Epidermal melanocyte (primary cell): ENCODE results near the gene KIF5C.
A peak's percentile ranks its signal among the peaks of the same experiment; 100 is the strongest.
"Not testable (repeated sequence)": the region's sequence is repeated elsewhere in the genome, so short reads cannot be mapped to it uniquely, and the experiment has no call there.

Experiments
- DNase-seq: peaks from one replicate; pipeline ENCODE4 v3.0.0; 2011; ENCODE audit warnings: low spot score; ENCODE audit not compliant: insufficient read length

KIF5C gene

DNA sequence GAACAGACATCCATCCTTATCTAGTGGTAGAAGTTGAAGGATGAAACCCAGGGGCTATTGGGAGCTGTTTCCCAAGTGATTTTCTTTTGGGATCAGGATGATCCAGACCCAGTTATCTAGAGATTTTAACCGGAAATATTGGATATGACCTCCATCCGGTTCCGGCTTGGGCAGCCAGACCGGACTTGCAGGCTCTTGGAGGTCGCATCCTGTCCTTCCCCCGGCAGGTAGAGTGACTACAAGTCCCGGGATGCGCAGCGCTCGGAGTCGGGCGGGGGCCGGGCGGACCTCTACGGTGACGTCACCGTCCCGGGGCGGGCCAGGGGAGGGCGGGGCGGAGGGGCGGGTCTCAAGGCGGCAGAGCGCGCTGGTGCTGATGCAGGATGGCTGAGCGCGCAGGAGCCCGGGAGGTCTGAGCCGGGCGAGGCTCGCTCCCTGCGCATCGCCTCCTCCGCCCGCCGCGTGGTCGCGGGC lies at the start of gene KIF5C:
TSS of gene KIF5C (plus strand) at position 360 of the 474 bp plus-strand sequence. CDS start 391 bp downstream, outside the sequence.
- DNase-seq: peak; percentile 78

DNA sequence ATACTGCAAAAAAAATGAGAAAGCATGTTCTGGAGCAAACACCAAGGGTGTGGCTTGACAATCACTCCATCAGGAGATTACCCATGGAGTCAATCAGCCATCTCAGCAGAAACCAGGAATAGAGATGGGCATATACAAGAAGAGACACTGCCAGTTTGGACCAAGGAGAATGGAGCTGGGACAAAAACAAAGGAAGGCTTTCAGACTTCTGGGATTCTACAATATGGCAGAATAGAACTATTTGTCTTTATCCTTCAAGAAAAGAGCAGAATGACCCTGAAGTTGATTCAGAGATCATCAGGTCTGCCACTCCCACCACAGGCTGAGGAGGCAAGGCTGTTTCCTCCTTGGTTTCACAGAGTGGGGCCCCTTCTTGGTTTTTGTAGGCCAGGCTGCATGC lies 48.2 kb upstream of the KIF5C start:
- no peak for DNase-seq

DNA sequence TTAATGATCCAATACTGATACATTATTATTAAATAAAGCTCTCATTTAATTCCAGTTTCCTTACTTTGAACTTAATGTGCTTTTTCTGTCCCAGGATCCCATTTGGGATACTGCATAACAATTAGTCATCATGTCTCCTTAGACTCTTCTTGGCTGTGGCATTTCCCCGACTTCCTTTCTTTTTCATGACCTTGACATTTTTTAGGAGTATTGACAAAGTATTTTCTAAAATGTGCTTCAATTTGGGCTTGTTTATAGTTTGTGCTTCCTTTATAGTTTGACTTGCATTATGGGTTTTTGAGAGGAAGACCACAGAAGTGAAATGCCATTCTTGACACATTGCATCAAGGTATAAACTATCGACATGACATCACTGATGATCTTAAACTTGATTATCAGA lies 46.1 kb upstream of the KIF5C start:
- no peak for DNase-seq

DNA sequence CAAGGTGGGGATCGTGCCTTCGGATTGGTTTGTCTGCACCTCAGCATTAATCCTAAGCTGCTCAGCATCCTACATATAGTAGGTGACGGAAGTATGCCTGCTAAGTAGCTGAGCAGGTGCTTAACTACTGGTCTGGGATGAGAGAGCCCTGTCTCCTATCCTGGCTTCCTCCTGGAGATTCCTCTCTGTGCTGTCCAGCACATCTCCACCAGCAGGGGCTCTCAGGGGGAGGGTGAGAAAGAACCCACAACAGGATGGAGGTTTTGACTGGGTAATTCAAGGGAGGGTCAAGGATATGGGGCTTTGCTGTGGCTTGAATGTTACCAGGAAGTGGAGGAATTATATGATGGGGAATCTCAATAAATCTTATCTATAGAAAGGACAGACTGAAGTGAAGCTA lies 45.4 kb upstream of the KIF5C start:
- no peak for DNase-seq

DNA sequence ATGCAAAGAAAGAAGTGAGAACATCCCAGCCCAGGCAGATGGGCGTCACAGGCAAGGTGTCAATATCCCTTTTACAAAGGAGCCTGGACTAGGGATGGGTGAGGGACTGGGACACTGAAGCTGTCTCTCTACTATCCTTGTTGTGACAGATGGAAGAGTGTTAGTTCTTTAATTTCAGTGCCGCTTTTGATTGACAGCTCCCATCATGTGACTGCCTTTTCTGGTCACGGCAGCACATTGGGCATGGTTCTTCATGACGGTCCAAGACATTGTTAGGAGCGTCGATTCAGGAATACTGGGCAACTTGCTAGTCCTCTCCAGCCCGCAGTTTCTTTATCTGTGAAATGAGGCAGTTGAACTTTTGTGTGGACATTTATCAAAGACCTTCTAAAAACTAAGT lies 42.4 kb upstream of the KIF5C start:
- no peak for DNase-seq

DNA sequence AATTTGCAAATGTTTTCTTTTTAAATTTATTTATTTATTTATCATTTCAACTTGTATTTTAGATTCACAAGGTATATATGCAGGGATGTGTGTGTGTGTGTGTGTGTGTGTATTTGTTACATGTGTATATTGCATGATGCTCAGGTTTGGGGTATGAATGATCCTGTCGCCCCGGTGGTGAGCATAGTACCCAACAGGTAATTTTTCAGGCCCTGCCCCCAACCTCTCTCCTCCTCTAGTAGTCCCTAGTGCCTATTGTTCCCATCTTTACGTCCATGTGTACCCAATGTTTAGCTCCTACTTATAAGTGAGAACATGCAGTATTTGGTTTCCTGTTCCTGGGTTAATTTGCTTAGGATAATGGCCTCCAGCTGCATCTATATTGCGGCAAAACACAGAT lies 33.0 kb upstream of the KIF5C start:
- DNase-seq: no peak

DNA sequence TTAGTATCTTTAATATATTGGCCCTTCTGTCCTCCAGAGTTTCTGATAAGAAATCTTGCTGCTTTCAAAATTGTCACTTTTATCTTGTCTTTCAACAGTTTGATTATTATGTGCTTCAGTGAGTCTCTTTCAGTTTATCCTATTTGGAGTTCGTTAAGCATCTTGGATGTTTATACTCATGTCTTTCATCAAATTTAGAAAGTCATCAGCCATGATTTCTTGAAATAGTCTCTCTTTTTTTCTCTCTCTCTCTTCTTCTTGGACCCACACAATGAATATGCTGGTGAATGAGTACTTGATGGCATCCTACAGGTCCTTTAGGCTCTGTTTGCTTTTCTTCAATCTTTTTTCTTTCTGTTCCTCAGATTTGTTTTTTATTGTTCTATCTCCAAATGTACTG lies 26.9 kb upstream of the KIF5C start:
- no peak for DNase-seq

DNA sequence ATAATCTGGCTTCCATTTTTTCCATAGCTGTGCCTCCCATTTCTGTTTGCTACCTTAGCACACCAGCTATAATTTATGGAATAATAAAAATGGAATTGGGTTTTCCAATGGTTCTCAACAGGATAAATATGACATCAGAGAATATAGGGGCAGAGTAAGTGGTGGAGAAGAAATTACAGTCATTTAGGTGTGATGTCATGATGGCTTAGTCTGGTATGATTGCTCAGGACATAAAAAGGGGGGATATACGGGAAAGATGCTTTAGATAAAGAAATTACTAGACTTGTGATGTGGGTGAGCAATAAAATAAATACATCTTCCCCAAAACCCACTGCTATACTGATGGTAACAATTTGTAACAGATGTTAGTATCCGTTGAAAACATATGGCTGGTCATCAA lies 21.6 kb upstream of the KIF5C start:
- no peak for DNase-seq

DNA sequence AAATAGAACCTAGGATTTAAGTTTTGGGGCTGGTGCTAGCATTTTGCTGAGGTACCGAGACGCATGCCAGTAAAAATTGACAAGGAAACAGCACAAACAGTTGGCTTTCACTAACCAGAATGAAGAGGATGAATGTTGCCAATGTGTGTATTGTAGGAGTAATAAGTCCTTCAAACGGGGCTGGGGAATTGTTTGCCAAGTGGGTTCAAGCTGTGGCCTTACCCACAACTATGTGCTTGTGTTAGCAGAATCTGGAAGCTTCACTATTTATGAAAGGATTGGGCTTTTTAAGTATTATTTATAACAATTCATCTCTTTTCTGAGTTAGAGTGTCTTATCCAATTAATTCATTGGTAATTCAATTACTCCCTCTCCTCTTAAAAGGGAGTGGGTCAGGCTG lies 15.0 kb upstream of the KIF5C start:
- no peak for DNase-seq

DNA sequence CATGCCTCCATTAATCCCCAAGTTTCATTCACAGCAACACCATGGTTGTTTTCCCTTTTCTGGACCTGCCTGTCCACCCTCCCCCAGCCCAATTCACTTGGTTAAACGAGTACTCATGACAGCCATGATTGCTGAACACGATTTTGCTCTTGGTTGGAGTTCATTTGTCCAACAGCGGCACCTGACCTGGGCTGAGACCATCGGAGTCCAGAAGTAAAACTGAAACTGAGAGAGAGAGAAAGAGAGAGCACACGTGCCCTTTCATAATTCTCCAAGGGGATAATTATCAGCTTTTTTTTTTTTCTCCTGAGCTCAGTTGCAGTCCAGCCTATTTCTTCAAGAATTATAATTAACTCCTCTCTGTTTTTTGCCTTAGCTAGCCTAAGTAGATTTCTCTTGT lies 13.7 kb upstream of the KIF5C start:
- DNase-seq: no peak

DNA sequence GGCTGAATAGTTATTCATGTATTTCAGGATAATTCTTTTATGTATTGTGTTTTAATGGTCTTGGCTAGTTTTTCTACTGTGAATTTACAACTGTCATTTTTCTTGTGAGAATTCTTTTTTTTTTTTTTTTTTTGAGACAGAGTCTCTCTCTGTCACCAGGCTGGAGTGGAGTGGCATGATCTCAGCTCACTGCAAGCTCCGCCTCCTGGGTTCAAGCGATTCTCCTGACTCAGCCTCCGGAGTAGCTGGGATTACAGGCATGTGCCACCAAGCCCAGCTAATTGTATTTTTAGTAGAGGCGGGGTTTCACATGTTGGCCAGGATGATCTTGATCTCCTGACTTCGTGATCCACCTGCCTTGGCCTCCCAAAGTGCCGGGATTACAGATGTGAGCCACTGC lies 12.5 kb upstream of the KIF5C start:
- DNase-seq: not testable (repeated sequence)

DNA sequence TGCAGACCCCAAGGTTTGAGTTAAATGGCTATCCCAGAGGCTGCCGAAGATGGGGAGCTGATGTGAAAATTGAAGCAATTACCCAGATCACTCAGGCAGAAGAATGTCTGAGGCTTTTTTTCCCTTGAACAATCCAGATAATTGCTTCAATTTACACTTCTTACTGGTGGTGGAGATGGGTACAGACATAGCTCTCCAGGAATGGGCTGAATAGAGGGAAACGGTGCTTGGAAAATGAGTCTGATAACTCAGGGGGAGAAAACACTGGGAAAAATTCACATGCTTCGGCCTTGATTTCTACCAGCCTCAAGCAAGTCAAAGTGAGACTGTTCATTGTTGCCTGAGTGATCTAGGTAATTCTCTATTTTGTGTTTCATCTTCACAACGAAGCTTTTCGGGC lies 9.5 kb upstream of the KIF5C start:
- DNase-seq: no peak

DNA sequence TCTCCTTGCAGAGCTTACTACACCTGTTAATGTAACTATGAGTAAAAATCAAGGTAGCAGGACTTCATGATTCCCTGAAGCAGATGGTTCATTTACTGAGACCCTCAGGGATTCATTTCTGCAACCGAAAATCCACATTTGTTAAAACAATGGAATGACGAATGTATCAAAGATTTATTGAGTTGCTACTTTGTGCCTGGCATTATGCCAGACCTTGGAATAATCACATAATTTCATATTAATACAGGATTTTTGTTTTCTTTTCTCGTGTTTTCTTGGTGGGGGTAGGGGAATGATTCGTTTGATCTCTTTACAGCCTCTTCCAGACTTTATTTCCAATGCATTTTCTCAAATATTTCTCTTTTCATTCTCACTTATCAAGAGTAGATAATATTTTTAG lies 8.9 kb upstream of the KIF5C start:
- no peak for DNase-seq

DNA sequence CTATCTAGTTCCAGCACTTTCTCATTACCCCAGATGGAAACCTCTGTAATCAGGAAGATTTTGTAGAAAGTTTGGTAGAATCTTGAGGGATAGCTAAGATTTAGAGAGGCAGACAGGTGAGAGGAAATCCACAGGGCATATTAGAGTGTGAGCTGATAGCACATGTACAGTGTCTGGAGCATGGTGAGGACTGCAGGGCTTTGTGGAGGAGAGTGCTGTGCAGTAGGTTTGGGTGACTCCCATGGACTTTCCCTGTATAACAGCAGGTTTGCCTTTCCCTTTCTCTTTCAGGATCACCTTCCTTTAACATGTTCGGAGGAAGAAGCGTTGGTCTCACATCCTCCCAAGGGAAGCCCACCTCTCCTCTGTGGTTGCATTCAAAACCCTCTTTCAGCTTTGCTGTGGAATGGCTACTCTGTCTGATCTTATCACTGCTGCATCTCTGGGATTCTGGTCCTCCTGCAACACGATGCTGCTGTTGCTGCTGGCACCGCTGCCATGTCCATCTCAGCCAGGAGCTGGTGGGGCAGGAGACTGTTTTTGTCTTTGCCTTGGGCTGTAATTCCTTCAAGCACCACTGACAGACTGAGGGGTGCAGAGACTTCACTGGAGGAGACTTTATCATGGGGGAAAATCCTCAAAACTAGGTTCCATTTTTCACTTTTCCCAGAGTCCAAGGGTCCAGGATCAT lies 7.8 kb upstream of the KIF5C start:
- no peak for DNase-seq

DNA sequence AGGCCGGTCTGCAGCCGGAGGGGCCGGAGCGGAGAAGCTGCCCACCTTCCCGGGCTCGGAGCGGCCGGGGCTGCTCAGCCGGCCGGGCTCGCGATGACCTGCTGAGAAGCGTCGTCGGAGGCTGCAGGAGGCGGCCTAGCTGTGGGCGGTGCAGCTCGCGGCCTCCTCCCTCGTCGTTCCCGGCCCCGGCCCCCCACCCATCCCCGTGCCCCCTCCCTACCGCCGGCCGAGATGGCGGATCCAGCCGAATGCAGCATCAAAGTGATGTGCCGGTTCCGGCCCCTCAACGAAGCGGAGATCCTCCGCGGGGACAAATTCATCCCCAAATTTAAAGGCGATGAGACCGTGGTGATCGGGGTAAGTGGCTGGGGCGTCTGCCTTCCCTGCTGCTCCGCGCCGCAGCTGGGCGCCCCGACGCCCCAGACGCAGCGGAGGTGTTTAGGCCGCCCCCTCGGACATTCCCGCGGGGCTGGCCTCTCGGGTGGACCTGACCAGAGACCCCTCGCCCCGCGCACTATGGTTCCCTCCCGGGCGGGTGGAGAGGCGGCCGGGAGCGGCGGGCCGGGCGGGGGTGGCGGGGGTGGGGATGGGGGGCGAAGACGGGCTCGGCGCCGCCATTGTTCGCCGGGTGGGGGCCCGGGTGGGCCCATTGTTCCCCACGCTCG lies 492 bp downstream of the KIF5C start:
- DNase-seq: no peak

DNA sequence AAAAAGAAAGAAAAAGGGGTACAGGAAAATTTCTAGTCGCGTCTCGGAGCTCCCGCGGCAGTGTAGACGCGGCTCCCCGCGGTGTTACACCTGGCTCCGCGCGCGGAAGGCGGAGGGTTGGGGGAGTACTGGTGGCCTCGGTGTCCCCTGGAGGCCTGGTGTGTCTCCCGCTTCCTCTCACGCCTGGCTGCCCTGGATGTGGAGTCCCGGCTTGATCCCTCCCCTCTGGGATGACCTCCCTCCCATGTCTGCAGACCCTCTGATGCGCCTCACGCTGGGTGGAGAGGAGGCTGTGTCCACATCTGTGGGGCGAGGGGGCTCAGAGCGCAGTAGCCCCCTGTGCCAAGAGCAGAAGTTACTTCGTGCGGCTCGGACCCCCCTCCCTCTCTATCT lies 1.2 kb downstream of the KIF5C start:
- DNase-seq: no peak

DNA sequence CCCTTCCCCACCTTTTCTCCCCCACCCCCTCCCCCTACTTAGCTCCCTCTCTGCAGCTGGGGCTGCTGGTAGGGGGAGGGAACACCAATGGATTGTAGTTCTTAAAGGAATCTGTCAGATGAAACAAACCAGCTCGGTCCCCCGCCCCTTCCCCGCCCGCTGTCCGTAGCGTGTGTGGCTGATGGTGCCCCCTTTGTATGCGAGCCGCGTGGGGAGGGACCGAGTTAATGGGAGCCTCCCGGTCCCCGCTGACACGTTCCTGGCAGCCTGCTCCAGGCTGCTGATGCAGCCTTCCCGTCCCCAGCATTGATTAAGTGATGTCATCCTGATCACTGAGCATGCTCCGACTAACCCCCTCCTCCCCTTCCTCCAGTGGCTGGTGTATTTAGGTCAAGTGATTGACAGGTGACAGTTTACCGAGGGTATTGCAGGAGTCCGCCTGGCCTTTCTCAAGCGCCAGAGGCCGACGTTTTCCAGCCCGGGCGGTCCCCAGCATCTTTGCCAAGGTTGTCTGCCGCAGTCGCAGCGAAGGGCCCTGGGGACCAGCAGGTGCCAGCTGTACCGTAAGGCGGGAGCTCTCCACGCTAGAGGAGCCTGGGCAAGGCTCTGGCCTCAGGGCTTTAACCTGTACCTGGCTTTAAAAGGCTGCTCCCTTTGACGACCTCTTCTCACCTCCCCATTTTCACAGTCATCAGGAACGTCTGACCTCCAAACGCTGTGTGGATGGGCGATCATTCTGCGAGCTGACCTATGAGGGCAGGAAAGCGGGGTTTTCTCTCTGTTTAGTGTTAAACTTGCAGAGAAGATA lies 1.8 kb downstream of the KIF5C start:
- DNase-seq: no peak

DNA sequence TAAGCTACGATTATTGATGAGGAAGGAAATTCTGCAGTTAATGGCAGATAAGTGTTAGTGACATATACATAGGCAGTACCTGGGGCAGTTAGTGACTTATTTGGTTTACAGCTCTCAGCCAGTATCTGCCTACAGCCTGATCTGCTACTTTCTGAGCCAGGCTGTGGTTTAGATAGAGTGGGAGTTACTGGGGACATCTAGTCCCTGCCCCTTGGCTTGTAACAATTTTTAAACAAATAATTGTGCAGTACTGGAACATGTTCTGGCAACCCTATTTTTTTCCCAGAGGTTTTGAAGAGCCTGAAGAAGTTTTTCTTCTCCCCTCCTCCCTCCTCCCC lies 2.3 kb downstream of the KIF5C start:
- no peak for DNase-seq

DNA sequence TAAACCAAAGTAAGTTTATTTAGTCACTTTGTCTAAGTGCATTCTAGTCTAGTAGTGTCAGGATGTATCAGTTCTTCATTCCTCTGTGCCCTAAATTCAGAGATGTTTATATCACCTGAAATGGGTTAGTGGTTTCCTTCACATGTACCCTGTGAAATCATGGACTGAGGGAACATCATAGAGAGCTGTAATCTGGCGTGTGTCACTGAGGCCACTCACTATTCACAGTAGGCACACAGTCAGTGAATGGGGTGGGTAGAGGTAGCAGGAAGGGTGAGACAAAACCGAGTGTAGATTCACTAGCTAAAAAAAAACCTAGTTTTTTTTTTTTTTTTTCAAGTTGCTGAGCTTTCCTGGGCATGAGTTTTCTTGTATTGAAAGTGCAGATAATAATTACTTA lies 5.6 kb downstream of the KIF5C start:
- no peak for DNase-seq

DNA sequence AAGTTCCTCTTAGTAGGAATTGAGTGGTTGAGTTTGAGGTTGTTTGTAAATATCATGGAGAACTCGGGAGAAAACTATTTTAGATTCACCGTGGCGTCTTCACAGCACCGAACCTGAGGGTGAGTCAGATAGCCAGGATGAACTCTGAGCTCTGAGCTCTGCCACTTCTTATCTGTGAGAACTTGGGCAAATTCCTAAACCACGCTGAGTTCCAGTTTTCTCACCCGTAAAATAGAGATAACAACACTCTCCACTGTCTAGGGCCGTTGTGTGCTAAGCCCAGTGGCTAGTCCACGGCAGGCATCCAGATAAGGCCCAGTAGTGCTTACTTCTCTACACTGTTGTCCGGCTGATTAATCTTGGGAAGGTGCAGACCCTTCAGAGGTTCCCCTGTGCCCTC lies 7.0 kb downstream of the KIF5C start:
- DNase-seq: no peak

DNA sequence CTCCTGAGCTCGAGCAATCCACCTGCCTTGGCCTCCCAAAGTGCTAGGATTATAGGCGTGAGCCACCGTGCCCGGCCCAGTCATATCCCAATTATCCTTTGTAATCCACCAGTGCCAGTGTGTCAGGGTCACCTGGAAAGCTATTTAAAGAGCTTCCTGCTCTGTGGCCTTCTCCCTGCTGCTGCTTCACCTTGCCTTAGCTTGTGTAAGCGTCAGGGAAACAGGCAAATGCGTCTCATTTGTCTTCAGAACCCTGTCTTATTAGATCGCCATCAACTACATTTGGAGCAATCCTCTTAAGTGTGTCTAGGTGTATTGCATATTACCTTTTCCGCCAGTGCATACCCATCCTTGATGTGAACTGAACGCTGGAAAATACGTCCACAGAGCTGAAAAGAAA lies 10.2 kb downstream of the KIF5C start:
- DNase-seq: no peak

DNA sequence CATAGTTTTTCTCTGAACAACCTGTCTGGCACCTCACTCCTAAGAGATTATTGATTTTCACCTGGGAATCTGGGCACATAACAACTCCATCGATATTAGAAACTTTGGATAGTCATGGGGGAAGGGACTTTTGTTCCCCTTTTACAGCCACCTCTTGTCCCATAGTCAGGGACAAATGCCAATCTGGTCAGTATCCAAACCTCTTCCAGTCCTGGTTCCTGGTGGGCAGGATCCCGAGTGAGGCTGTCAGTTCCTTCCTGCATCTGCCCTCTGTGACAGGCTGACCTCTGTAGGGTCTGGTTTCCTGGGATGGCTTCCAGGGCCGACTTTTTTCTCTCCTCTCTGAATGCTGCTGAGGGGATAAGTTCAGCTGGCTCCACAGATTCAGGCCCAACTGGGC lies 11.0 kb downstream of the KIF5C start:
- DNase-seq: no peak
